Adrenal gland (tissue), 12 donors: ENCODE data around the gene FAM20C. TPM values are rescaled to one million over a fixed set of nuclear protein-coding genes. Genes with fewer than 3 reads are reported as not detected.

Source experiments
- DNase-seq, 7 donors: peaks; one replicate each; pipeline ENCODE4 v3.0.0-alpha.2; 2019 to 2020
- H3K27ac ChIP-seq, 5 donors: fragments of 200-600 bp; sonication (generic) in 4 of 5; 1 replicate in 3 of 5; 2 replicates in 2 of 5; pipeline versions ENCODE4 v1.5.1 to v1.8.0; 2016 to 2020; ENCODE audit warnings: mild to moderate bottlenecking in 1 of 5
- H3K27me3 ChIP-seq: fragments of 200-600 bp; 2 replicates; pipeline ENCODE4 v1.8.0; 2021
- H3K36me3 ChIP-seq, 2 donors: fragments of 200-600 bp; replicated peaks in 1 of 2; 1 replicate in 1 of 2; 2 replicates in 1 of 2; pipeline versions ENCODE4 v1.5.1 to v1.8.0; 2018 to 2022
- H3K4me1 ChIP-seq, 2 donors: fragments of 200-600 bp; replicated peaks in 1 of 2; 1 replicate in 1 of 2; 2 replicates in 1 of 2; pipeline versions ENCODE4 v1.5.1 to v1.8.0; 2018 to 2021
- H3K4me3 ChIP-seq, 4 donors: fragments of 200-600 bp; sonication (generic) in 3 of 4; one replicate each; pipeline ENCODE4 v1.5.1; 2016 to 2018
- H3K9me3 ChIP-seq, 3 donors: fragments of 200-600 bp; sonication (generic) in 1 of 3; replicated peaks in 1 of 3; 1 replicate in 2 of 3; 2 replicates in 1 of 3; pipeline versions ENCODE4 v1.5.1 to v1.8.0; 2016 to 2021
- CTCF ChIP-seq, 6 experiments: fragments of 450-650 bp in 4 of 6; fragments of 200-600 bp in 2 of 6; sonication (generic) in 1 of 6; IDR thresholded peaks; 1 replicate in 5 of 6; 2 replicates in 1 of 6; pipeline versions ENCODE4 v1.5.1 to v1.8.0; 2016 to 2021; ENCODE audit warnings: antibody characterized with exemption in 6 of 6, mild to moderate bottlenecking in 2 of 6, moderate library complexity in 1 of 6
- POLR2A ChIP-seq, 2 donors: fragments of 450-650 bp; IDR thresholded peaks; one replicate each; pipeline ENCODE4 v1.6.1; 2017; ENCODE audit warnings: antibody characterized with exemption in 2 of 2, mild to moderate bottlenecking in 2 of 2, moderate library complexity in 1 of 2
- WGBS, 4 donors: extraction: QIAGEN DNeasy Blood & Tissue Kit in 2 of 4; methylation state at CpG; one replicate each; pipeline versions ENCODE4 v1.1.5 to v1.1.7; 2013 to 2017; 5-methylcytosine and 5-hydroxymethylcytosine counted together
- intact Hi-C, 2 donors: fragments of 100-400 bp; cut with DNase I; formaldehyde crosslinking; loops; one replicate each; pipeline versions ENCODE4 v1.14.1 to v1.15.0; 2022 to 2023
- polyA plus RNA-seq, 3 donors: library from polyadenylated mRNA; stranded (reverse); fragments of 200-250 nt in 2 of 3; fragments of 350-450 nt in 1 of 3; fragmentation: Illumina TruSeq in 1 of 3; extraction: RNeasy Lipid Tissue Mini Kit (QIAGEN cat#74804) in 1 of 3; gene quantifications; one replicate each; pipeline ENCODE4 v1.2.3, GENCODE V29; 2013 to 2014
- total RNA-seq, 9 donors: library from RNA; depleted of rRNA in 4 of 9; stranded (reverse); fragments of >200 nt in 4 of 9; fragments of 120-200 nt in 1 of 9; fragmentation: NEBNext Ultra II Directional in 1 of 9; extraction: Animal tissue kit (Norgen Biotek cat#: 25700) in 1 of 9; gene quantifications; one replicate each; pipeline versions ENCODE4 v1.1.0 to v1.2.4, GENCODE V29; 2013 to 2023
- donor health status: healthy with polysubstance abuse.
- donor health status: Bipolar disorder and iron deficiency.
- donor health status: DM: yes; HTN: yes; CAD: no.
- donor health status: DM: no; HTN: no; CAD: no.
- donor health status: DM: no; HTN: no; CAD: no.
- donor health status: DM: yes; HTN: yes; CAD: no.

Gene FAM20C
- total and polyA plus RNA-seq, 12 donors, result 2.8 to 57.9 (median 36.0) TPM

DNA sequence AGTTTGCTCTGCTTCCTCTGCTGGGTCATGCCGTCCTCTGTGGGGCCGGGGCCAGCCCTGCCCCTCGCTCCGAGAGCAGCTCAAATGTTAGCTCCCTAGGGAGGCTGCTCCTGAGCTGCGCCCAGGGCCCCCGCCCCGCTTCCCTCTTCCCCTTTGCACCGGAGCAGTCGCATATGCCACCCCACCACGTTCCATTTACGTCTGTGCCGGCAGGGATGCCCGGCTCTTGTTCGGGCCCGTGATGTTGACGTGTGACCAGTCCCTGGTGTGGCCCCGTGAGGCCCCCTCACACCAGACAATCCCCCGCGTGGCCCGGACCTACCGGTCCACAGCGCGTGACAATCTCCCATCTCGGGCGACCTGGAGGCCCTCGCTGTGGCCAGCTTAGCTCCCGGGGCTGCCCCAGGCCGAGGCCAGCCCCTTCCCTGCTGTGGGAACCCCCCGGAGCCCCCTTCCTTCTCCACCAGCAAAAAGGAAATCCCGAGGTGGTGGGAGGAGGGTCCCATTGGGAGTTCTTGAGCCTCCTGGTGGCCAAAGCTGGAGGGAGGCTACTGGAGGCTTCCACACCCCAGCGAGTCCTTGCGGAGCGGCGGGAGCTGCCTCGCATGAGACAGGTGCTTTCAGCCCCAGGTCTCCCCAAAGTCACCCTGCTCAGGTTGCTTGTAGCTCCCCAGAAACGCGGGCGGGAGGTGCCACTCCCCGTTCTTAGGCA lies 15.2 kb downstream of the FAM20C start:
- peaks cover 0 to 16% of the 10 kb centered on the region in 2 donors for H3K36me3 ChIP-seq
- no peaks in the 10 kb centered on the region for H3K27me3 ChIP-seq
- no peak overlapping the region for H3K4me3 ChIP-seq
- DNase-seq, result no peak
- H3K27ac ChIP-seq, result no peak overlapping the region
- no peaks in the 10 kb centered on the region for H3K9me3 ChIP-seq
- WGBS, 4 donors, result 92 to 94% (median 93%) methylated on average over 30 to 39 of the region's 39 CpGs
- intact Hi-C loops, result no loop called here
- H3K4me1 ChIP-seq, result no peaks in the 10 kb centered on the region
- TF ChIP-seq POLR2A (IDR thresholded peaks at IDR 0.05), result no peak
- no peak for TF ChIP-seq CTCF (IDR thresholded peaks at IDR 0.05)

- 89 to 94% (median 91%) methylated on average over 8 to 10 of the region's 10 CpGs for WGBS, 4 donors
- no peak for DNase-seq
- Histone ChIP-seq H3K9me3 (no peaks in the 10 kb centered on the region), H3K27me3 (no peaks in the 10 kb centered on the region), H3K4me3 (no peak overlapping the region), H3K4me1 (no peaks in the 10 kb centered on the region), H3K27ac (no peak overlapping the region), H3K36me3 (peaks cover 0 to 16% of the 10 kb centered on the region in 2 donors)
- no peak for TF ChIP-seq CTCF (IDR thresholded peaks at IDR 0.05)
- no peak for TF ChIP-seq POLR2A (IDR thresholded peaks at IDR 0.05)
- intact Hi-C loops, result no loop called here
Measured at GRCh38 chr7:208130-208673, 15.8 kb downstream of the FAM20C start.

GRCh38 chr7:208816-209215 lies 16.4 kb downstream of the FAM20C start:
- no peak for DNase-seq
- H3K27ac ChIP-seq, result no peak overlapping the region
- TF ChIP-seq POLR2A (IDR thresholded peaks at IDR 0.05) (no peak), CTCF (IDR thresholded peaks at IDR 0.05) (no peak)
- H3K27me3 ChIP-seq, result no peaks in the 10 kb centered on the region
- intact Hi-C loops, result no loop called here
- H3K4me3 ChIP-seq, result no peak overlapping the region
- WGBS, 4 donors, result 93 to 95% (median 94%) methylated on average over 12 to 17 of the region's 17 CpGs
- H3K36me3 ChIP-seq, result peaks cover 0 to 16% of the 10 kb centered on the region in 2 donors
- H3K4me1 ChIP-seq, result no peaks in the 10 kb centered on the region
- no peaks in the 10 kb centered on the region for H3K9me3 ChIP-seq

DNA sequence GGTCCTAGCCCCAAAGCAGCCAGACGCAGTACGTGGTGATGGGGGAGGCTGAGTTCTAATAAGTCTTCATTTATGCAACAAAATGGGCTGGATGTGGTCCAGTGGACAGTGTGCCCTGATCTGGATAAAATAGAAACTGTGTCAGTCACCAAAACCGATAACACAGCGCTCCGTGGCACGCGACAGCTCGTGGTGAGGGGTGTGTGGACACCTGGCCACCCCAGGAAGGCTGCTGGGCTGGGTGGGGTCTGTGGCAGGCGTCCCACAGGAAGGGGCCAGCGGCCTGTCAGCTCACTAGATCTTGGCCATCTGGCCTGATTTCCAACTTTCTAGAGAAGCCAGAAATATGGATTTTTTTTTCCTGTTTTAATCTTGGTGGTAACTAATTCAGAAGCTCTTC lies 17.0 kb downstream of the FAM20C start:
- Histone ChIP-seq H3K27me3 (no peaks in the 10 kb centered on the region), H3K4me1 (no peaks in the 10 kb centered on the region), H3K4me3 (no peak overlapping the region), H3K36me3 (peaks cover 0 to 16% of the 10 kb centered on the region in 2 donors), H3K9me3 (no peaks in the 10 kb centered on the region), H3K27ac (no peak overlapping the region)
- no peak for DNase-seq
- 81 to 92% (median 85%) methylated on average over 8 to 10 of the region's 10 CpGs for WGBS, 4 donors
- no peak for TF ChIP-seq POLR2A (IDR thresholded peaks at IDR 0.05)
- TF ChIP-seq CTCF (IDR thresholded peaks at IDR 0.05), result no peak
- intact Hi-C loops, result no loop called here
